Measurements from ENCODE around the gene ZNF528. TPM values are rescaled to one million over a fixed set of nuclear protein-coding genes. Genes with fewer than 3 reads are reported as not detected.

The ZNF528 gene
- total RNA-seq, 1 experiment from 2014 or later, result not detected

GRCh38 chr19:52370341-52370710 is 27.3 kb upstream of the ZNF528 start:
- BruUV-seq (replicated peaks), result no TSS peak
- TF ChIP-seq, protein P1, sequence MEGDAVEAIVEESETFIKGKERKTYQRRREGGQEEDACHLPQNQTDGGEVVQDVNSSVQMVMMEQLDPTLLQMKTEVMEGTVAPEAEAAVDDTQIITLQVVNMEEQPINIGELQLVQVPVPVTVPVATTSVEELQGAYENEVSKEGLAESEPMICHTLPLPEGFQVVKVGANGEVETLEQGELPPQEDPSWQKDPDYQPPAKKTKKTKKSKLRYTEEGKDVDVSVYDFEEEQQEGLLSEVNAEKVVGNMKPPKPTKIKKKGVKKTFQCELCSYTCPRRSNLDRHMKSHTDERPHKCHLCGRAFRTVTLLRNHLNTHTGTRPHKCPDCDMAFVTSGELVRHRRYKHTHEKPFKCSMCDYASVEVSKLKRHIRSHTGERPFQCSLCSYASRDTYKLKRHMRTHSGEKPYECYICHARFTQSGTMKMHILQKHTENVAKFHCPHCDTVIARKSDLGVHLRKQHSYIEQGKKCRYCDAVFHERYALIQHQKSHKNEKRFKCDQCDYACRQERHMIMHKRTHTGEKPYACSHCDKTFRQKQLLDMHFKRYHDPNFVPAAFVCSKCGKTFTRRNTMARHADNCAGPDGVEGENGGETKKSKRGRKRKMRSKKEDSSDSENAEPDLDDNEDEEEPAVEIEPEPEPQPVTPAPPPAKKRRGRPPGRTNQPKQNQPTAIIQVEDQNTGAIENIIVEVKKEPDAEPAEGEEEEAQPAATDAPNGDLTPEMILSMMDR (IDR thresholded peaks at IDR 0.05; ENCODE audit: unreplicated experiment), result no peak
- Mint-ChIP-seq H3K9me3 (ENCODE audit: low read depth, unreplicated experiment) (peaks cover 17% of the 10 kb centered on the region), H3K36me3 (ENCODE audit: insufficient read depth, unreplicated experiment) (no peaks in the 10 kb centered on the region), H3K27ac (ENCODE audit: unreplicated experiment) (no peak overlapping the region), H3K4me1 (ENCODE audit: low read depth, unreplicated experiment) (no peaks in the 10 kb centered on the region), H3K27me3 (ENCODE audit: unreplicated experiment) (no peaks in the 10 kb centered on the region), H3K4me3 (ENCODE audit: low read depth, unreplicated experiment) (no peak overlapping the region)
- intact Hi-C loops (cut with micrococcal nuclease; ENCODE audit: unreplicated experiment), result no loop called here
- CTCF ChIA-PET, result no interaction called here
- DNase-seq, result no peak

DNA sequence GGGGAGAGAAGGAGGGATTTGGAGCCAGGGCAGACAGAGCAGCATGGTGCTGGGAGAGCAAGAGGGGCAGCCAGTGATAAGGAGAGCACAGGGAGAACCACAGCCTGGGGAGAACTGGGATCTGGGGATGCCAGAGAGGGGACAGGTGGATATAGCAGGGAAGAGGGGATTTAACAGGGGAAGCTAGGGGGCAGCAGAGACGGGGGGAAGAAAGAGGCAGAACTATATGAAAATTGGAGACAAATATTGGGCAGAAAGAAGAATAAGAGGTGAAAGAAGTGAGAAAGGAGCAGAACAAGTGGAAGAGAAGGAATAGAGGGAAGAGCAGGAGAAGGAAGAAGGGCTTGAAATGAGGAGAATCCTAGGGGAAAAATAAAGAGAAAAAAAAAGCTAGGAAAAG is 6.5 kb upstream of the ZNF528 start:
- Mint-ChIP-seq H3K27ac (ENCODE audit: unreplicated experiment) (no peak overlapping the region), H3K36me3 (ENCODE audit: insufficient read depth, unreplicated experiment) (no peaks in the 10 kb centered on the region), H3K9me3 (ENCODE audit: low read depth, unreplicated experiment) (peaks cover 30% of the 10 kb centered on the region), H3K27me3 (ENCODE audit: unreplicated experiment) (no peaks in the 10 kb centered on the region), H3K4me3 (ENCODE audit: low read depth, unreplicated experiment) (no peak overlapping the region), H3K4me1 (ENCODE audit: low read depth, unreplicated experiment) (no peaks in the 10 kb centered on the region)
- intact Hi-C loops (cut with micrococcal nuclease; ENCODE audit: unreplicated experiment), result no loop called here
- BruUV-seq (replicated peaks), result no TSS peak
- TF ChIP-seq, protein P1 (IDR thresholded peaks at IDR 0.05; ENCODE audit: unreplicated experiment), result no peak
- CTCF ChIA-PET, result no interaction called here
- no peak for DNase-seq

DNA sequence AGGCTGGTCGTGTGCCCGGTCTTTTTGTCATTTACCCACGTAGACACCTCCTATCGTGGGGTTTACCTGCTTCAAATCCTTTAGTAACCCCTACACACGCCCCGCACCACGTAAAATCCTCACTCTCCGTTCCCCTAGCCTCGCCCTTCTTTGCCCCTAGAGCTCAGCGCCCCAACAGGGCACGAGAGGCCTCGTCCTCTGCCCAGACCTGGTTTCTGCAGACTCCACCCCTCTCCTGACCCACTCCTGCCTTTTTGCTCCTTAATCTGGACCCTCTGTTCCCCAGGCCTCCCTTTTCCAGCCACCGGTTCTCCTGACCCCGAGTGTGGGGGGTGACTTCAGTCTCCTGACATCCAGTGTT is 412 bp downstream of the ZNF528 start:
- CTCF ChIA-PET, result no interaction called here
- TF ChIP-seq, protein P1 (IDR thresholded peaks at IDR 0.05; ENCODE audit: unreplicated experiment), result no peak
- Mint-ChIP-seq H3K27me3 (ENCODE audit: unreplicated experiment) (no peaks in the 10 kb centered on the region), H3K4me1 (ENCODE audit: low read depth, unreplicated experiment) (no peaks in the 10 kb centered on the region), H3K9me3 (ENCODE audit: low read depth, unreplicated experiment) (peaks cover 37% of the 10 kb centered on the region), H3K27ac (ENCODE audit: unreplicated experiment) (no peak overlapping the region), H3K4me3 (ENCODE audit: low read depth, unreplicated experiment) (no peak overlapping the region), H3K36me3 (ENCODE audit: insufficient read depth, unreplicated experiment) (no peaks in the 10 kb centered on the region)
- no peak for DNase-seq
- intact Hi-C loops (cut with micrococcal nuclease; ENCODE audit: unreplicated experiment), result no loop called here
- no TSS peak for BruUV-seq (replicated peaks)

DNA sequence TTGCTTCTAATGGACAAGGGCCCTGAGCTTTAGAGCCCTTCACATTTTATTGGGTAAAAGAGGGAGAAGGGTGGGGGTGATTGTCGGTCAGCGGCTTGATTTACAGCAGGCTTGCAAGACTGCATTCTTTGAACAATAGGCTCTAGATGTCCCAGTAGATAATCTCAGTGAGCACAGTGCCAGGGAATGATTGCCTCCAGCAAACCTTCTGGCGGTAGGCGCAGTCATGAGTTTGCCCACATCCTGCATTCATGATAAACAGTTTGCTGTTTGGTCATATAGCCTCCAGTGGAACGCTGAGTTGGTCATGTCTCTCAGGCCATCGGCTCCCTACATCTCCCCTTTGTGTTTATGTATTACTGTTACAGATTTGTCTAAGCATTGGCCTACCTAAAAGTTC is 12.6 kb downstream of the ZNF528 start:
- CTCF ChIA-PET, result no interaction called here

More for the DNA sequence above, 12.6 kb downstream of the ZNF528 start:
- Mint-ChIP-seq H3K4me1 (ENCODE audit: low read depth, unreplicated experiment) (no peaks in the 10 kb centered on the region), H3K36me3 (ENCODE audit: insufficient read depth, unreplicated experiment) (no peaks in the 10 kb centered on the region), H3K9me3 (ENCODE audit: low read depth, unreplicated experiment) (peaks cover 14% of the 10 kb centered on the region), H3K27me3 (ENCODE audit: unreplicated experiment) (no peaks in the 10 kb centered on the region), H3K4me3 (ENCODE audit: low read depth, unreplicated experiment) (no peak overlapping the region), H3K27ac (ENCODE audit: unreplicated experiment) (no peak overlapping the region)
- DNase-seq, result no peak
- intact Hi-C loops (cut with micrococcal nuclease; ENCODE audit: unreplicated experiment), result no loop called here
- no TSS peak for BruUV-seq (replicated peaks)
- TF ChIP-seq, protein P1 (IDR thresholded peaks at IDR 0.05; ENCODE audit: unreplicated experiment), result no peak

Data from Calu3 (cell line).